ENCODE data around the gene CREB3. TPM values are rescaled to one million over a fixed set of nuclear protein-coding genes. Genes with fewer than 3 reads are reported as not detected.

CREB3 gene
- total RNA-seq, 1 experiment from 2014 or later: 22.4 TPM

DNA sequence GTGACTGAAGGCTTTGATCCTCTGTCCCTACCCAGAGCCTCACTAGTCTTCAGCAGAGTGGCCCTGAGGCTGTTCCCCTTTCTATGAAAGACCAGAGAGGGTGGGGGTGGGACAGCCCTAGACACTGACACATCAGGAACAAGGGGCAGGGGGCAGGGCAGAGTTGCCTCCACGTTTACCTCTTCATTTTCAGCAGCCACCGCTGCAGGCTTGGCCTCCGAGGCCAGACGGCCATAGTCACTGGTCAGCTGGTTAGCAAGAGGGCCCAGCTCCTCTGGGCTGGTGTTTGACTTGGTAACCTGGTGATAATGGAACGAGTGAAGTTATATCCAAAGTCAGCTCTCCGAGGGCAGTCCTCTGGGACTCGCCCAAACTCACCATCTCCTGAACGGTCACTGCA lies 27.1 kb upstream of the CREB3 start:
- DNase-seq: no peak
- POLR2A ChIA-PET (ENCODE audit: unreplicated experiment): no interaction called here
- H4K20me1 ChIP-seq (ENCODE audit: insufficient read depth): no peaks in the 10 kb centered on the region
- no peaks in the 10 kb centered on the region for H3K9me2 ChIP-seq (ENCODE audit: insufficient read depth)
- H3K79me2 ChIP-seq (ENCODE audit: low read depth): no peaks in the 10 kb centered on the region
- TF ChIP-seq EZH2 (IDR thresholded peaks at IDR 0.05; ENCODE audit: low read depth): no peak
- TF ChIP-seq, protein P1, sequence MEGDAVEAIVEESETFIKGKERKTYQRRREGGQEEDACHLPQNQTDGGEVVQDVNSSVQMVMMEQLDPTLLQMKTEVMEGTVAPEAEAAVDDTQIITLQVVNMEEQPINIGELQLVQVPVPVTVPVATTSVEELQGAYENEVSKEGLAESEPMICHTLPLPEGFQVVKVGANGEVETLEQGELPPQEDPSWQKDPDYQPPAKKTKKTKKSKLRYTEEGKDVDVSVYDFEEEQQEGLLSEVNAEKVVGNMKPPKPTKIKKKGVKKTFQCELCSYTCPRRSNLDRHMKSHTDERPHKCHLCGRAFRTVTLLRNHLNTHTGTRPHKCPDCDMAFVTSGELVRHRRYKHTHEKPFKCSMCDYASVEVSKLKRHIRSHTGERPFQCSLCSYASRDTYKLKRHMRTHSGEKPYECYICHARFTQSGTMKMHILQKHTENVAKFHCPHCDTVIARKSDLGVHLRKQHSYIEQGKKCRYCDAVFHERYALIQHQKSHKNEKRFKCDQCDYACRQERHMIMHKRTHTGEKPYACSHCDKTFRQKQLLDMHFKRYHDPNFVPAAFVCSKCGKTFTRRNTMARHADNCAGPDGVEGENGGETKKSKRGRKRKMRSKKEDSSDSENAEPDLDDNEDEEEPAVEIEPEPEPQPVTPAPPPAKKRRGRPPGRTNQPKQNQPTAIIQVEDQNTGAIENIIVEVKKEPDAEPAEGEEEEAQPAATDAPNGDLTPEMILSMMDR (conservative IDR thresholded peaks at IDR 0.05): no peak
- no TSS peak for BruUV-seq (replicated peaks)
- no peak overlapping the region for H3K4me3 ChIP-seq
- H2AFZ ChIP-seq: no peak overlapping the region
- H3K27me3 ChIP-seq (ENCODE audit: insufficient read depth, low read depth): no peaks in the 10 kb centered on the region
- H3K27ac ChIP-seq: no peak overlapping the region
- H3K4me1 ChIP-seq (replicated peaks; ENCODE audit: insufficient read depth): no peaks in the 10 kb centered on the region
- H3K9me3 ChIP-seq (ENCODE audit: insufficient read depth, low read depth): no peaks in the 10 kb centered on the region
- no peaks in the 10 kb centered on the region for H3K36me3 ChIP-seq (ENCODE audit: low read depth)
- intact Hi-C loops (cut with micrococcal nuclease; ENCODE audit: unreplicated experiment): no loop called here
- no peaks in the 10 kb centered on the region for H3F3A ChIP-seq (ENCODE audit: insufficient read depth, low read depth)
- no peak overlapping the region for H3K4me2 ChIP-seq
- CTCF ChIA-PET: interaction anchor here (0.6 kb wide), 1 partner anchor 12 kb away, joined by 6 read pairs; no protein-coding TSS in a partner anchor

DNA sequence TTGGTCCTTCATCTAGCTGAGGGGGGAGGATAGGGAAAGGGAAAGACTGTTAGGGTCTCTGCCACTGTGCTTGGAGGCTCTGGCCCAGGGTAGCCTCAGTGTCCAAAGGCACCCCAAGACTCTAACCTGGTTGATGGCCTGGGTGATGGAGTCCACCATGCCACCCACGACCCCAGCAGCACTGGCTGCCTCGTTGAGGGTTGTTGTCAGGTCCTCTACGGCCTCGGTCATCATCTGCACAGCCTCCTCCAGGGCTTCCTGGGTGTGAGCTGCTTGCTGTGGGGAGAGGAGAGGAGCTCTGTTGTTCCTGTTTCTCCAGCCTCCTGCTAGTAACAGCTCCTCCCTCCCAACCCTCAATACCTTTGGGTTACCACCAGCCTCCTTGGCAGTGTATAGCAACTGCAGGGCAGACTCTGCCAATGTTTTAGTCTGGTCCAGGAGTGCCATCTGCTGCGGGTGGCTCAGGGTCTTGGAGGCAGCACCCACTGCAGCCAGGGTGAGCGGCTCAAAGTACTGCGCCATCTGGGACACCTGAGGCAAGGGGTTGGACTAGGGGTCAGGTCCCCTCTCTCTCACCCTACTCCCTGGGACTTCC lies 26.5 kb upstream of the CREB3 start:
- POLR2A ChIA-PET (ENCODE audit: unreplicated experiment): no interaction called here
- H3K27me3 ChIP-seq (ENCODE audit: insufficient read depth, low read depth): no peaks in the 10 kb centered on the region
- CTCF ChIA-PET: interaction anchor here (0.6 kb wide), 1 partner anchor 12 kb away, joined by 6 read pairs; no protein-coding TSS in a partner anchor

GRCh38 chr9:35706951-35707350 lies 25.5 kb upstream of the CREB3 start:
- H3F3A ChIP-seq (ENCODE audit: insufficient read depth, low read depth): peaks cover 8% of the 10 kb centered on the region; the same call in 1 of the 2 replicates
- TF ChIP-seq, protein P1 (conservative IDR thresholded peaks at IDR 0.05): no peak
- TF ChIP-seq EZH2 (IDR thresholded peaks at IDR 0.05; ENCODE audit: low read depth): no peak
- ChIA-PET POLR2A (ENCODE audit: unreplicated experiment) (no interaction called here), CTCF (interaction anchor here (0.6 kb wide), 1 partner anchor 30 kb away, joined by 13 read pairs; no protein-coding TSS in a partner anchor)
- no peak overlapping the region for H2AFZ ChIP-seq
- H3K4me1 ChIP-seq (replicated peaks; ENCODE audit: insufficient read depth): peaks cover 9% of the 10 kb centered on the region
- no peaks in the 10 kb centered on the region for H3K9me2 ChIP-seq (ENCODE audit: insufficient read depth)
- intact Hi-C loops (cut with micrococcal nuclease; ENCODE audit: unreplicated experiment): no loop called here
- no peaks in the 10 kb centered on the region for H3K79me2 ChIP-seq (ENCODE audit: low read depth)
- H3K27ac ChIP-seq: no peak overlapping the region
- H4K20me1 ChIP-seq (ENCODE audit: insufficient read depth): no peaks in the 10 kb centered on the region
- no peaks in the 10 kb centered on the region for H3K27me3 ChIP-seq (ENCODE audit: insufficient read depth, low read depth)
- no peaks in the 10 kb centered on the region for H3K36me3 ChIP-seq (ENCODE audit: low read depth)
- DNase-seq: no peak
- no peaks in the 10 kb centered on the region for H3K9me3 ChIP-seq (ENCODE audit: insufficient read depth, low read depth)
- no TSS peak for BruUV-seq (replicated peaks)
- no peak overlapping the region for H3K4me2 ChIP-seq
- H3K4me3 ChIP-seq: no peak overlapping the region

More for the DNA sequence above, 26.5 kb upstream of the CREB3 start:
- no peaks in the 10 kb centered on the region for H3K79me2 ChIP-seq (ENCODE audit: low read depth)
- no peaks in the 10 kb centered on the region for H3K9me2 ChIP-seq (ENCODE audit: insufficient read depth)
- H3K4me2 ChIP-seq: no peak overlapping the region
- no TSS peak for BruUV-seq (replicated peaks)
- H3K9me3 ChIP-seq (ENCODE audit: insufficient read depth, low read depth): no peaks in the 10 kb centered on the region
- H4K20me1 ChIP-seq (ENCODE audit: insufficient read depth): no peaks in the 10 kb centered on the region
- no peak overlapping the region for H2AFZ ChIP-seq
- no peaks in the 10 kb centered on the region for H3K36me3 ChIP-seq (ENCODE audit: low read depth)
- no peaks in the 10 kb centered on the region for H3F3A ChIP-seq (ENCODE audit: insufficient read depth, low read depth)
- no peak overlapping the region for H3K4me3 ChIP-seq
- H3K27ac ChIP-seq: no peak overlapping the region
- H3K4me1 ChIP-seq (replicated peaks; ENCODE audit: insufficient read depth): no peaks in the 10 kb centered on the region
- TF ChIP-seq, protein P1 (conservative IDR thresholded peaks at IDR 0.05): no peak
- TF ChIP-seq EZH2 (IDR thresholded peaks at IDR 0.05; ENCODE audit: low read depth): no peak
- intact Hi-C loops (cut with micrococcal nuclease; ENCODE audit: unreplicated experiment): no loop called here
- DNase-seq: no peak

All from PC-9 (cell line).